Measurements from ENCODE around the gene ADCY9.

ADCY9 gene

DNA sequence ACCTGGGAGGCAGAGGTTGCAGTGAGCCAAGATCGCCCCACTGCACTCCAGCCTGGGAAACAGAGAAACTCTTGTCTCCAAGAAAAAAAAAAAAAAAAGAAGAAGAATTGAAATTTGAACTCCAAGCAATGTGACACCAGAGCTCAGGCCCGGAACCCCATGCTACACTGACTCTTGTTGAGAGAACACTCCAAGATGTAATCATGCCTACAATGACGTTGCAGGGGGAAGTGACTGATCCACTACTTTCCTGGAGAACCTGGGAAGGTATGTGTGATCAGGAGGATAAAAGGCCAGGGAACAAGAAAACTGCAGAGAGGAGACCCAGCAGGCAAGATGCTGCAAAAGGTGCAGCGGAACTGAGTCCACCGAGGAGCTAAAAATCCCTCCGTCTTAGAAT is 57.9 kb downstream of the ADCY9 start:
- POLR2A ChIA-PET, result no interaction called here

GRCh38 chr16:4057439-4057877 is 58.8 kb downstream of the ADCY9 start:
- ChIA-PET CTCF (no interaction called here), POLR2A (no interaction called here)

More for the DNA sequence above, 57.9 kb downstream of the ADCY9 start:
- 0 out of 2 replicates have a peak, but pooled peaks have one; percentile 38 for TF ChIP-seq ZNF629 (tag by site-specific recombination; IDR thresholded peaks at IDR 0.05)
- TF ChIP-seq, protein P1, sequence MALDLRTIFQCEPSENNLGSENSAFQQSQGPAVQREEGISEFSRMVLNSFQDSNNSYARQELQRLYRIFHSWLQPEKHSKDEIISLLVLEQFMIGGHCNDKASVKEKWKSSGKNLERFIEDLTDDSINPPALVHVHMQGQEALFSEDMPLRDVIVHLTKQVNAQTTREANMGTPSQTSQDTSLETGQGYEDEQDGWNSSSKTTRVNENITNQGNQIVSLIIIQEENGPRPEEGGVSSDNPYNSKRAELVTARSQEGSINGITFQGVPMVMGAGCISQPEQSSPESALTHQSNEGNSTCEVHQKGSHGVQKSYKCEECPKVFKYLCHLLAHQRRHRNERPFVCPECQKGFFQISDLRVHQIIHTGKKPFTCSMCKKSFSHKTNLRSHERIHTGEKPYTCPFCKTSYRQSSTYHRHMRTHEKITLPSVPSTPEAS (tag by site-specific recombination; IDR thresholded peaks at IDR 0.05), result no peak
- CTCF ChIA-PET, result interaction anchor here (0.6 kb wide), 1 partner anchor 278 kb away, joined by 3 read pairs; no protein-coding TSS in a partner anchor
- Histone ChIP-seq H3K4me1 (ENCODE audit: control insufficient read depth, insufficient read depth, low read length) (peaks cover 7% of the 10 kb centered on the region), H3K36me3 (ENCODE audit: control insufficient read depth in 2 of 2, insufficient read depth in 1 of 2, low read length in 2 of 2) (no peaks in the 10 kb centered on the region), H3K9me3 (ENCODE audit: control insufficient read depth, insufficient read depth, low read depth, low read length) (no peaks in the 10 kb centered on the region), H3K27ac (ENCODE audit: extremely low read depth, low read depth, low read length) (no peak overlapping the region), H3K4me3 (ENCODE audit: low read depth, low read length) (no peak overlapping the region)

GRCh38 chr16:4056161-4057105 is 59.8 kb downstream of the ADCY9 start:
- Histone ChIP-seq H3K27ac (ENCODE audit: extremely low read depth, low read depth, low read length) (no peak overlapping the region), H3K4me1 (ENCODE audit: control insufficient read depth, insufficient read depth, low read length) (peaks cover 13% of the 10 kb centered on the region), H3K9me3 (ENCODE audit: control insufficient read depth, insufficient read depth, low read depth, low read length) (no peaks in the 10 kb centered on the region), H3K36me3 (ENCODE audit: control insufficient read depth in 2 of 2, insufficient read depth in 1 of 2, low read length in 2 of 2) (no peaks in the 10 kb centered on the region), H3K4me3 (ENCODE audit: low read depth, low read length) (no peak overlapping the region)
- ChIA-PET POLR2A (no interaction called here), CTCF (interaction anchor here (0.6 kb wide), 1 partner anchor 203 kb away, joined by 3 read pairs; no protein-coding TSS in a partner anchor)
- TF ChIP-seq KLF1 (tag by site-specific recombination; IDR thresholded peaks at IDR 0.05), result 0 out of 2 replicates have a peak, but pooled peaks have one; percentile 22
- TF ChIP-seq ZNF366 (tag by site-specific recombination; conservative IDR thresholded peaks at IDR 0.05), result no peak
- TF ChIP-seq, protein P2, sequence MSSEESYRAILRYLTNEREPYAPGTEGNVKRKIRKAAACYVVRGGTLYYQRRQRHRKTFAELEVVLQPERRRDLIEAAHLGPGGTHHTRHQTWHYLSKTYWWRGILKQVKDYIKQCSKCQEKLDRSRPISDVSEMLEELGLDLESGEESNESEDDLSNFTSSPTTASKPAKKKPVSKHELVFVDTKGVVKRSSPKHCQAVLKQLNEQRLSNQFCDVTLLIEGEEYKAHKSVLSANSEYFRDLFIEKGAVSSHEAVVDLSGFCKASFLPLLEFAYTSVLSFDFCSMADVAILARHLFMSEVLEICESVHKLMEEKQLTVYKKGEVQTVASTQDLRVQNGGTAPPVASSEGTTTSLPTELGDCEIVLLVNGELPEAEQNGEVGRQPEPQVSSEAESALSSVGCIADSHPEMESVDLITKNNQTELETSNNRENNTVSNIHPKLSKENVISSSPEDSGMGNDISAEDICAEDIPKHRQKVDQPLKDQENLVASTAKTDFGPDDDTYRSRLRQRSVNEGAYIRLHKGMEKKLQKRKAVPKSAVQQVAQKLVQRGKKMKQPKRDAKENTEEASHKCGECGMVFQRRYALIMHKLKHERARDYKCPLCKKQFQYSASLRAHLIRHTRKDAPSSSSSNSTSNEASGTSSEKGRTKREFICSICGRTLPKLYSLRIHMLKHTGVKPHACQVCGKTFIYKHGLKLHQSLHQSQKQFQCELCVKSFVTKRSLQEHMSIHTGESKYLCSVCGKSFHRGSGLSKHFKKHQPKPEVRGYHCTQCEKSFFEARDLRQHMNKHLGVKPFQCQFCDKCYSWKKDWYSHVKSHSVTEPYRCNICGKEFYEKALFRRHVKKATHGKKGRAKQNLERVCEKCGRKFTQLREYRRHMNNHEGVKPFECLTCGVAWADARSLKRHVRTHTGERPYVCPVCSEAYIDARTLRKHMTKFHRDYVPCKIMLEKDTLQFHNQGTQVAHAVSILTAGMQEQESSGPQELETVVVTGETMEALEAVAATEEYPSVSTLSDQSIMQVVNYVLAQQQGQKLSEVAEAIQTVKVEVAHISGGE (tag by site-specific recombination; conservative IDR thresholded peaks at IDR 0.05; ENCODE audit: low read depth), result no peak

More at GRCh38 chr16:4057439-4057877, 58.8 kb downstream of the ADCY9 start:
- TF ChIP-seq INSM2 (tag by site-specific recombination; IDR thresholded peaks at IDR 0.05), result no peak
- TF ChIP-seq ZNF776 (tag by site-specific recombination; IDR thresholded peaks at IDR 0.05; ENCODE audit: borderline replicate concordance), result no peak
- no peak for TF ChIP-seq ZNF623 (tag by site-specific recombination; IDR thresholded peaks at IDR 0.05)
- no peak for TF ChIP-seq ZFP37 (tag by site-specific recombination; IDR thresholded peaks at IDR 0.05)
- TF ChIP-seq ZNF560 (tag by site-specific recombination; IDR thresholded peaks at IDR 0.05; ENCODE audit: borderline replicate concordance), result no peak
- Histone ChIP-seq H3K36me3 (ENCODE audit: control insufficient read depth in 2 of 2, insufficient read depth in 1 of 2, low read length in 2 of 2) (no peaks in the 10 kb centered on the region), H3K9me3 (ENCODE audit: control insufficient read depth, insufficient read depth, low read depth, low read length) (no peaks in the 10 kb centered on the region), H3K4me1 (ENCODE audit: control insufficient read depth, insufficient read depth, low read length) (peaks cover 13% of the 10 kb centered on the region), H3K27ac (ENCODE audit: extremely low read depth, low read depth, low read length) (no peak overlapping the region), H3K4me3 (ENCODE audit: low read depth, low read length) (no peak overlapping the region)
